Mesenchymal stem cell (in vitro differentiated cells and primary cell): ENCODE data around the gene RAB6B.

ENCODE experiments used
- DNase-seq: peaks from one replicate; pipeline ENCODE4 v3.0.0-alpha.2; 2013
- H2AFZ ChIP-seq: one replicate; pipeline ENCODE4 v1.6.1; 2013; ENCODE audit warnings: low read depth, mild to moderate bottlenecking, control low read depth, inconsistent platforms, low read length, moderate library complexity
- H2AK5ac ChIP-seq: 2 replicates; pipeline ENCODE4 v1.6.1; 2013; ENCODE audit warnings: low read length, moderate library complexity, mild to moderate bottlenecking, inconsistent platforms; ENCODE audit not compliant: severe bottlenecking
- H2BK120ac ChIP-seq: one replicate; pipeline ENCODE4 v1.6.1; 2013; ENCODE audit warnings: low read depth, mild to moderate bottlenecking, inconsistent platforms, low read length, moderate library complexity
- H2BK12ac ChIP-seq, 2 experiments: one replicate each; pipeline ENCODE4 v1.6.1; 2013; ENCODE audit warnings: inconsistent platforms in 2 of 2, low read length in 2 of 2, mild to moderate bottlenecking in 2 of 2, moderate library complexity in 2 of 2, control low read depth in 1 of 2
- H2BK15ac ChIP-seq: one replicate; pipeline ENCODE4 v1.6.1; 2013; ENCODE audit warnings: mild to moderate bottlenecking, low read depth, inconsistent platforms; ENCODE audit not compliant: poor library complexity, severe bottlenecking
- H2BK5ac ChIP-seq: 2 replicates; pipeline ENCODE4 v1.6.1; 2013; ENCODE audit warnings: low read depth, mild to moderate bottlenecking, low read length, control low read depth, inconsistent platforms; ENCODE audit not compliant: poor library complexity, severe bottlenecking
- H3K14ac ChIP-seq, 2 experiments: one replicate each; pipeline ENCODE4 v1.6.1; 2013; ENCODE audit warnings: inconsistent platforms in 2 of 2, low read length in 2 of 2, control low read depth in 1 of 2, mild to moderate bottlenecking in 1 of 2, moderate library complexity in 1 of 2
- H3K18ac ChIP-seq, 2 experiments: one replicate each; pipeline ENCODE4 v1.6.1; 2013; ENCODE audit warnings: inconsistent platforms in 2 of 2, low read length in 2 of 2, control low read depth in 1 of 2, low read depth in 1 of 2, mild to moderate bottlenecking in 1 of 2
- H3K23ac ChIP-seq, 2 experiments: one replicate each; pipeline ENCODE4 v1.6.1; 2013; ENCODE audit warnings: inconsistent platforms in 2 of 2, low read length in 2 of 2, mild to moderate bottlenecking in 2 of 2, moderate library complexity in 2 of 2, control low read depth in 1 of 2
- H3K27ac ChIP-seq: 2 replicates; pipeline ENCODE4 v1.5.1; 2013; ENCODE audit warnings: mild to moderate bottlenecking, moderate library complexity, low read length, control low read depth, inconsistent platforms; ENCODE audit not compliant: poor library complexity, severe bottlenecking
- H3K27me3 ChIP-seq, 2 experiments: 2 replicates each; pipeline versions ENCODE4 v1.6.1 to v1.7.0; 2013; ENCODE audit warnings: low read length in 2 of 2, mild to moderate bottlenecking in 2 of 2, moderate library complexity in 2 of 2, control low read depth in 1 of 2, inconsistent platforms in 1 of 2; ENCODE audit not compliant: control insufficient read depth in 1 of 2, insufficient read depth in 1 of 2
- H3K36me3 ChIP-seq, 2 experiments: 2 replicates each; pipeline versions ENCODE4 v1.6.1 to v1.7.0; 2013; ENCODE audit warnings: low read length in 2 of 2, control low read depth in 1 of 2, inconsistent platforms in 1 of 2, low read depth in 1 of 2, mild to moderate bottlenecking in 1 of 2; ENCODE audit not compliant: insufficient read depth in 2 of 2, control insufficient read depth in 1 of 2
- H3K4ac ChIP-seq, 2 experiments: one replicate each; pipeline ENCODE4 v1.6.1; 2013; ENCODE audit warnings: inconsistent platforms in 2 of 2, low read length in 2 of 2, mild to moderate bottlenecking in 2 of 2, moderate library complexity in 2 of 2, control low read depth in 1 of 2, low read depth in 1 of 2
- H3K4me1 ChIP-seq: 2 replicates; pipeline ENCODE4 v1.6.1; 2013; ENCODE audit warnings: low read depth, low read length, control low read depth; ENCODE audit not compliant: control insufficient read depth, insufficient read depth
- H3K4me2 ChIP-seq: 2 replicates; pipeline ENCODE4 v1.6.1; 2013; ENCODE audit warnings: low read length, mild to moderate bottlenecking, inconsistent platforms; ENCODE audit not compliant: poor library complexity, severe bottlenecking
- H3K4me3 ChIP-seq, 2 experiments: 2 replicates each; pipeline versions ENCODE4 v1.5.1 to v1.7.0; 2013; ENCODE audit warnings: low read length in 2 of 2, mild to moderate bottlenecking in 2 of 2, control low read depth in 1 of 2, low read depth in 1 of 2; ENCODE audit not compliant: insufficient read depth in 1 of 2
- H3K79me1 ChIP-seq: replicated peaks from 2 replicates; pipeline ENCODE4 v1.6.1; 2013; ENCODE audit warnings: mild to moderate bottlenecking, control low read depth, low read length, inconsistent platforms; ENCODE audit not compliant: poor library complexity, severe bottlenecking
- H3K9ac ChIP-seq: 2 replicates; pipeline ENCODE4 v1.7.0; 2013; ENCODE audit warnings: mild to moderate bottlenecking, low read length, moderate library complexity
- H3K9me3 ChIP-seq: 2 replicates; pipeline ENCODE4 v1.7.0; 2013; ENCODE audit warnings: mild to moderate bottlenecking, low read length; ENCODE audit not compliant: control insufficient read depth
- H4K8ac ChIP-seq: one replicate; pipeline ENCODE4 v1.6.1; 2013; ENCODE audit warnings: inconsistent platforms, mild to moderate bottlenecking, low read length, moderate library complexity
- H4K91ac ChIP-seq: one replicate; pipeline ENCODE4 v1.6.1; 2013; ENCODE audit warnings: mild to moderate bottlenecking, low read length, inconsistent platforms
- WGBS: methylation state at CpG from one replicate; pipeline ENCODE4 v1.1.7; 2013; ENCODE audit warnings: mixed read lengths; 5-methylcytosine and 5-hydroxymethylcytosine counted together

RAB6B gene

DNA sequence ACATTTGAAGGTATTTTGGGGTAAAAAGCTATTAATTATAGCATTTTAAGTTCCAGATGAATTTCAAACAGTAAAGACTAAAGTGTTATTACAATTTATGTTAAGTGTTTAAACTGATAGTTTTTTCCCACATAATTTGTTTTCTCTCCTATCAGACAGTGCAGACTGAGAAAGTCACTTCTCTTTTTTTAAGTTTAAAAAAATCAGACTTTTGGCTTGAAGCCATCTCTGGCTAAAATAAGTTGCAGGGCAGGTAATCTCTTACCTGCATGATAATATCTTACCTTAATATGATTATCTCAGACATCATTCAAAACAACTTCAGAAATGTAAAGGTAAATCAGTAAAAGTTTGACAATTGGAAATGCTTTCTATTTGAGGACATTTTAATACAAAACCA is 21.5 kb upstream of the RAB6B start:
- H3K4me3 ChIP-seq = no peak overlapping the region
- H3K4me1 ChIP-seq = no peaks in the 10 kb centered on the region
- H2BK120ac ChIP-seq = no peak overlapping the region
- no peak overlapping the region for H3K4ac ChIP-seq
- no peak overlapping the region for H2AK5ac ChIP-seq
- no peak overlapping the region for H2BK15ac ChIP-seq
- no peaks in the 10 kb centered on the region for H3K79me1 ChIP-seq
- peaks cover 4 to 15% of the 10 kb centered on the region in 2 experiments for H3K27me3 ChIP-seq
- H3K9me3 ChIP-seq = no peaks in the 10 kb centered on the region
- H3K23ac ChIP-seq = no peak overlapping the region
- H4K91ac ChIP-seq = no peak overlapping the region
- H4K8ac ChIP-seq = no peak overlapping the region
- no peak for DNase-seq
- no peak overlapping the region for H3K14ac ChIP-seq
- no peak overlapping the region for H2AFZ ChIP-seq
- H3K36me3 ChIP-seq = no peaks in the 10 kb centered on the region
- H3K18ac ChIP-seq = no peak overlapping the region
- H2BK5ac ChIP-seq = no peak overlapping the region
- H3K27ac ChIP-seq = no peak overlapping the region
- H3K9ac ChIP-seq = no peak overlapping the region
- H3K4me2 ChIP-seq = no peak overlapping the region
- no peak overlapping the region for H2BK12ac ChIP-seq

DNA sequence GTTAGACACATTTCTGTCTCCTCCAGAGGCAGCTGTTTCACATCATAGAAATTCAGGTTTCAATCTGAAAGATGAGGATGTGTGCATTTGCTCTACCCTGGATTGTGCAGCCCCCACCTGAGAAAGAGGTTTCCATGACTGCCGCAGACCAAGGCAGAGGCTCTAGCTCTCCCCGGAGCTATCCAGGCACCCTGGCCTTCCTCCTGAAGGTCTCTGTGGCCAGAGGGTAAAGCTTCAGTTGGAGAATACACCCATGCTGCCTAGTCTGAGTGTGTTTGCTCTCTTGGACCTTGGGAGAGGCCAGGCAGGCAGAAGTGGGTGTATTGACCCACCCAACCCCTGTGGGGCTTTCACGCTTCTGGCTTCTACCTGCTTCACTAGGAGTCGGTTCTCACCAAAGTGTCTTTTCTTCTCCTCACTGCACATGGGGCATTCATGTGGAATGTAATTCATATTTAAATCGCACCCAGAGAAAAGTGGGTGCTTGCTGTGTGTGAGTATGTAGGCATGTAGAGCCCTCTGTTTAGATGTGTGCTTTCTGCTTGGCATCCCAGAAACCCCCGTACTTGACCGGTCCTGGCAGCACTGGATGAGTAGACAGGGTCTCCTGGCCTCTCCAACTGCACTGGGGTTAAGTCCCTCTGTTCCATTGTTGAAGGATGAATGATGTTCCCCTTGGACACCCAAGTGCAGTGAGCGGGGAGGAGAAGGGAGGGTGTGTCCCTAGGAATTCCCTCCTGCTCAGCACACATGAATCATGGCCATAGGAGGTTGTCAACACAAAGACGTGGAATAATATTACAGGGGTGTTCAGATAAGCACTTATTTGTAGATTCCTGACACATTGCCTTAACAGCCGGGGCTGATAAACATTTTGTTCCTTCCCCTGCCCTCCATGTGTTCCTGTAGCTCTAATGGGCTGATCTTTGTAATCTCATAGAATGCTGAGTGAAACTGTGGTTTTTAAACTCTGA is 20.3 kb upstream of the RAB6B start:
- Histone ChIP-seq H3K27ac (no peak overlapping the region), H3K79me1 (no peaks in the 10 kb centered on the region), H3K27me3 (peaks cover 13 to 21% of the 10 kb centered on the region in 2 experiments), H2BK12ac (no peak overlapping the region), H2BK15ac (no peak overlapping the region), H3K36me3 (no peaks in the 10 kb centered on the region), H2AFZ (no peak overlapping the region), H3K4ac (no peak overlapping the region), H3K9me3 (no peaks in the 10 kb centered on the region), H2AK5ac (no peak overlapping the region), H3K4me2 (no peak overlapping the region), H2BK120ac (no peak overlapping the region), H3K9ac (no peak overlapping the region), H3K4me1 (no peaks in the 10 kb centered on the region), H4K8ac (no peak overlapping the region), H3K4me3 (no peak overlapping the region), H3K14ac (no peak overlapping the region), H2BK5ac (no peak overlapping the region), H3K18ac (no peak overlapping the region), H4K91ac (no peak overlapping the region), H3K23ac (no peak overlapping the region)
- WGBS = 87% methylated on average over 8 of the region's 10 CpGs
- no peak for DNase-seq

DNA sequence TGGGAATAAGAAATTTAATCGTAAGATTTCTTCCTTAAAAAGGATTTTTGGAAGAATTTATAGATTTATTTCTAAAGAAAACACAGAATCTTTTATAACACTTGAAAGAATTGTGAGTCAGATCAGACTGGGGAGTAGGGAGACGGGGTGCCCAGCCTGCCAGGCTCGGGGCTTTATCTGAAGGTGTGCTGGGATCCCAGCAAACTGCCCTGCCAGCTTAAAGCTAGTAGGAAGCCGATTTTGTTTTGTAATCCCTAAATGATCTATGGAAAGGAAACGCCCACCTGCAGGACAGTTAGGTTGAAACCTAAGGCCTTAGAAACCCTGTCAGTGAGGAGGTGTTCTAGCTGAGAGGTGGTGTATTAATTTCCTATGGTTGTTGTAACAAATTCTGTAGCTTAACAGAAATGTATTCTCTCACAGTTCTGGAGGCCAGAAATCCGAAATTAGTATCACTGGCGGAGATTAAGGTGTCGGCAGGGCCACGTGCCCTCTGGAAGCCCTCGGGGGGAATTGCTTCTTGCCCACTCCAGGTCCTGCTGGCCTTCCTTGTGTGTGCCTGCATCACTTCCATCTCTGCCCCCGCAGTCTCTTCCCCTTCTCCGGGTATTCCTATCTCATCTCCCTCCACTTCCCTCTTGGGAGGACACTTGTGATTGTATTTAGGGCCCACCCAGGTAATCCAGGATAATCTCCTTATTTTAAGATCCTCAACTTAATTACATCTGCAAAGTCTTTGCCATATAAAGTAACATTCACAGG is 19.3 kb upstream of the RAB6B start:
- Histone ChIP-seq H3K4ac (no peak overlapping the region), H3K4me1 (no peaks in the 10 kb centered on the region), H2BK15ac (no peak overlapping the region), H3K14ac (no peak overlapping the region), H3K23ac (no peak overlapping the region), H4K91ac (no peak overlapping the region), H3K4me2 (no peak overlapping the region), H3K18ac (no peak overlapping the region), H3K9ac (no peak overlapping the region), H4K8ac (no peak overlapping the region), H2AFZ (no peak overlapping the region), H3K4me3 (no peak overlapping the region), H3K27me3 (peaks cover 13 to 24% of the 10 kb centered on the region in 2 experiments), H3K9me3 (no peaks in the 10 kb centered on the region), H3K79me1 (no peaks in the 10 kb centered on the region), H3K36me3 (no peaks in the 10 kb centered on the region), H3K27ac (no peak overlapping the region), H2BK5ac (no peak overlapping the region), H2BK12ac (no peak overlapping the region), H2AK5ac (no peak overlapping the region), H2BK120ac (no peak overlapping the region)
- WGBS = 84% methylated on average over 11 of the region's 12 CpGs
- no peak for DNase-seq

DNA sequence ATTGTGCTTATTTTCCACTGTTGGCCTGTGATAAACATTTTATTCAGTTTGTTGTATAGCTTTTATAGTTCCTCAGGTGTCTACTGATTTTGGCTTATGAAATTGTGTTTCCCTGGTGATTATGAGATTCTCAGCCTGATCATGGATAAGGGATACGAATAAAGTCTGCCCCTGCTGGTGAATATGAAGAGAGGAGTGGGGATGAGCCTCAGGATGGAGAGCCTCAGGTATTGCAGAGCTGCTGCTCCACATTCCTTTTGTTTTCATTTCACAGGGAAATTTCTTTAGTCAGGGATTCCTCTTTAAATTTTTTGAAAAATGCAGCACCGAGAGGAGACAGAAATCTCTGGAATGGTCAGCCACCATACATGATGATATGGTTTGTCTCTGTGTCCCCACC is 14.7 kb upstream of the RAB6B start:
- Histone ChIP-seq H2BK12ac (no peak overlapping the region), H3K23ac (no peak overlapping the region), H3K36me3 (no peaks in the 10 kb centered on the region), H2AK5ac (no peak overlapping the region), H3K9ac (no peak overlapping the region), H2BK5ac (no peak overlapping the region), H3K14ac (no peak overlapping the region), H3K18ac (no peak overlapping the region), H3K4me1 (no peaks in the 10 kb centered on the region), H2AFZ (no peak overlapping the region), H3K4ac (no peak overlapping the region), H4K8ac (no peak overlapping the region), H3K27ac (no peak overlapping the region), H3K79me1 (no peaks in the 10 kb centered on the region), H3K27me3 (peaks cover 13 to 15% of the 10 kb centered on the region in 2 experiments), H2BK120ac (no peak overlapping the region), H3K9me3 (no peaks in the 10 kb centered on the region), H3K4me2 (no peak overlapping the region), H3K4me3 (no peak overlapping the region), H4K91ac (no peak overlapping the region), H2BK15ac (no peak overlapping the region)
- no peak for DNase-seq
- WGBS = 40% methylated on average over 1 of the region's 2 CpGs
